Trophoblast cell (in vitro differentiated cells and primary cell): ENCODE measurements around the gene NDRG4. TPM values are rescaled to one million over a fixed set of nuclear protein-coding genes. Genes with fewer than 3 reads are reported as not detected.

Source experiments
- DNase-seq, 2 donors: peaks; one replicate each; pipeline ENCODE4 v3.0.0-alpha.2; 2016
- H2AFZ ChIP-seq: 2 replicates; pipeline ENCODE4 v1.6.1; 2013; ENCODE audit warnings: low read length, moderate library complexity, mild to moderate bottlenecking; ENCODE audit not compliant: insufficient read depth, poor library complexity
- H2AK5ac ChIP-seq: 2 replicates; pipeline ENCODE4 v1.6.1; 2013; ENCODE audit warnings: mild to moderate bottlenecking, low read length
- H2BK120ac ChIP-seq: 2 replicates; pipeline ENCODE4 v1.6.1; 2013; ENCODE audit warnings: low read length, mild to moderate bottlenecking, moderate library complexity; ENCODE audit not compliant: insufficient read depth, poor library complexity
- H2BK12ac ChIP-seq: 2 replicates; pipeline ENCODE4 v1.6.1; 2013; ENCODE audit warnings: mild to moderate bottlenecking, low read length, moderate library complexity
- H2BK5ac ChIP-seq: 2 replicates; pipeline ENCODE4 v1.6.1; 2013; ENCODE audit warnings: low read length, low read depth, moderate library complexity, mild to moderate bottlenecking; ENCODE audit not compliant: poor library complexity
- H3K14ac ChIP-seq: 2 replicates; pipeline ENCODE4 v1.6.1; 2013; ENCODE audit warnings: mild to moderate bottlenecking, low read length
- H3K18ac ChIP-seq: 2 replicates; pipeline ENCODE4 v1.6.1; 2013; ENCODE audit warnings: mild to moderate bottlenecking, low read length
- H3K23ac ChIP-seq: 2 replicates; pipeline ENCODE4 v1.6.1; 2013; ENCODE audit warnings: low read length
- H3K27ac ChIP-seq: 2 replicates; pipeline ENCODE4 v1.5.1; 2013; ENCODE audit warnings: low read depth, mild to moderate bottlenecking, inconsistent platforms, low read length, moderate library complexity
- H3K27me3 ChIP-seq: 2 replicates; pipeline ENCODE4 v1.6.1; 2013; ENCODE audit warnings: inconsistent platforms, mild to moderate bottlenecking, low read length, moderate library complexity; ENCODE audit not compliant: insufficient read depth
- H3K36me3 ChIP-seq, 2 experiments: 1 replicate in 1 of 2; 2 replicates in 1 of 2; pipeline ENCODE4 v1.6.1; 2013; ENCODE audit warnings: low read length in 2 of 2, mild to moderate bottlenecking in 2 of 2, moderate library complexity in 1 of 2; ENCODE audit not compliant: insufficient read depth in 2 of 2, control insufficient read depth in 1 of 2
- H3K4ac ChIP-seq: 2 replicates; pipeline ENCODE4 v1.6.1; 2013; ENCODE audit warnings: low read depth, mild to moderate bottlenecking, low read length, moderate library complexity
- H3K4me1 ChIP-seq, 2 experiments: 1 replicate in 1 of 2; 2 replicates in 1 of 2; pipeline ENCODE4 v1.6.1; 2013; ENCODE audit warnings: low read length in 2 of 2, mild to moderate bottlenecking in 2 of 2, moderate library complexity in 1 of 2; ENCODE audit not compliant: insufficient read depth in 2 of 2, control insufficient read depth in 1 of 2
- H3K4me2 ChIP-seq: 2 replicates; pipeline ENCODE4 v1.6.1; 2013; ENCODE audit warnings: inconsistent platforms, mild to moderate bottlenecking, low read length, moderate library complexity
- H3K4me3 ChIP-seq: 2 replicates; pipeline ENCODE4 v1.5.1; 2013; ENCODE audit warnings: mild to moderate bottlenecking, low read depth, low read length, inconsistent platforms
- H3K79me1 ChIP-seq: one replicate; pipeline ENCODE4 v1.6.1; 2013; ENCODE audit warnings: low read length
- H3K79me2 ChIP-seq: 2 replicates; pipeline ENCODE4 v1.6.1; 2013; ENCODE audit warnings: low read length, mild to moderate bottlenecking; ENCODE audit not compliant: control insufficient read depth, insufficient read depth, poor library complexity
- H3K9ac ChIP-seq: 2 replicates; pipeline ENCODE4 v1.6.1; 2013; ENCODE audit warnings: mild to moderate bottlenecking, low read length
- H3K9me3 ChIP-seq: 2 replicates; pipeline ENCODE4 v1.6.1; 2013; ENCODE audit warnings: low read depth, mild to moderate bottlenecking, control low read depth, inconsistent platforms, low read length; ENCODE audit not compliant: insufficient read depth
- H4K12ac ChIP-seq: 2 replicates; pipeline ENCODE4 v1.6.1; 2013; ENCODE audit warnings: low read depth, mild to moderate bottlenecking, low read length, moderate library complexity
- H4K8ac ChIP-seq: 2 replicates; pipeline ENCODE4 v1.6.1; 2013; ENCODE audit warnings: low read depth, mild to moderate bottlenecking, low read length, moderate library complexity
- H4K91ac ChIP-seq: one replicate; pipeline ENCODE4 v1.6.1; 2013; ENCODE audit warnings: low read depth, mild to moderate bottlenecking, low read length, moderate library complexity
- WGBS: extraction: QIAGEN DNeasy Blood & Tissue Kit; methylation state at CpG from one replicate; pipeline ENCODE4 v1.1.7; 2013; ENCODE audit warnings: missing lambda C conversion rate; ENCODE audit not compliant: insufficient read length, insufficient coverage; ENCODE audit errors: extremely low coverage; 5-methylcytosine and 5-hydroxymethylcytosine counted together
- polyA plus RNA-seq: library from polyadenylated mRNA; stranded (reverse); fragments of 200-250 nt; gene quantifications from 2 replicates; pipeline ENCODE4 v1.2.3, GENCODE V29; 2013

NDRG4 gene
- 7.0 and 7.3 TPM in 2 replicates for polyA plus RNA-seq

- Histone ChIP-seq H3K18ac (no peak within 1 kb of the TSS), H4K8ac (no peak within 1 kb of the TSS), H3K23ac (no peak within 1 kb of the TSS), H3K14ac (no peak within 1 kb of the TSS), H3K79me1 (peaks cover 3% of the 10 kb centered on the region), H2AFZ (peak within 1 kb of the TSS; percentile 32), H3K79me2 (no peaks in the 10 kb centered on the region), H2AK5ac (no peak within 1 kb of the TSS), H3K4ac (no peak within 1 kb of the TSS), H2BK12ac (no peak within 1 kb of the TSS), H2BK120ac (no peak within 1 kb of the TSS), H3K9me3 (peaks cover 3% of the 10 kb centered on the region), H4K12ac (no peak within 1 kb of the TSS), H3K27ac (no peak within 1 kb of the TSS), H4K91ac (no peak within 1 kb of the TSS), H3K4me2 (peak within 1 kb of the TSS; percentile 91), H3K36me3 (peaks cover 0 to 4% of the 10 kb centered on the region in 2 experiments), H3K4me3 (peak within 1 kb of the TSS; percentile 64), H3K9ac (peak within 1 kb of the TSS; percentile 34), H3K4me1 (peaks cover 7 to 16% of the 10 kb centered on the region in 2 experiments), H2BK5ac (no peak within 1 kb of the TSS), H3K27me3 (no peaks in the 10 kb centered on the region)
- DNase-seq, result peak in 1 of 2 donors; percentile 29
- WGBS, result no CpG with 5 or more reads among the region's 24 CpGs
These were observed at the start of gene NDRG4 for GRCh38 chr16:58499615-58500351. Gene NDRG4, plus strand, starts transcription at chr16:58500143. Its CDS starts 106 bp downstream, at chr16:58500249.

GRCh38 chr16:58450590-58450989 is 49.4 kb upstream of the NDRG4 start:
- Histone ChIP-seq H3K9ac (no peak overlapping the region), H4K12ac (no peak overlapping the region), H3K23ac (no peak overlapping the region), H3K27ac (no peak overlapping the region), H2BK5ac (no peak overlapping the region), H3K4ac (no peak overlapping the region), H3K4me1 (no peaks in the 10 kb centered on the region), H3K27me3 (no peaks in the 10 kb centered on the region), H3K18ac (no peak overlapping the region), H4K91ac (no peak overlapping the region), H2AK5ac (no peak overlapping the region), H3K9me3 (no peaks in the 10 kb centered on the region), H3K79me2 (no peaks in the 10 kb centered on the region), H3K4me3 (no peak overlapping the region), H2BK120ac (no peak overlapping the region), H2AFZ (no peak overlapping the region), H3K36me3 (no peaks in the 10 kb centered on the region), H3K79me1 (no peaks in the 10 kb centered on the region), H3K14ac (no peak overlapping the region), H4K8ac (no peak overlapping the region), H3K4me2 (no peak overlapping the region), H2BK12ac (no peak overlapping the region)
- no peak for DNase-seq
- WGBS, result no CpG with 5 or more reads among the region's 7 CpGs

GRCh38 chr16:58451265-58451689 is 48.7 kb upstream of the NDRG4 start:
- WGBS, result no CpG with 5 or more reads among the region's 3 CpGs
- no peaks in the 10 kb centered on the region for H3K9me3 ChIP-seq
- H2AK5ac ChIP-seq, result no peak overlapping the region

GRCh38 chr16:58451945-58452401 is 48.0 kb upstream of the NDRG4 start:
- Histone ChIP-seq H3K27ac (no peak overlapping the region), H3K79me1 (no peaks in the 10 kb centered on the region), H3K4me3 (no peak overlapping the region), H3K18ac (no peak overlapping the region), H3K14ac (no peak overlapping the region), H3K4me2 (no peak overlapping the region), H3K23ac (no peak overlapping the region), H3K27me3 (no peaks in the 10 kb centered on the region), H3K9me3 (no peaks in the 10 kb centered on the region), H3K79me2 (no peaks in the 10 kb centered on the region), H2BK12ac (no peak overlapping the region), H2AK5ac (no peak overlapping the region), H4K91ac (no peak overlapping the region), H3K36me3 (no peaks in the 10 kb centered on the region), H2BK5ac (no peak overlapping the region), H2BK120ac (no peak overlapping the region), H3K9ac (no peak overlapping the region), H3K4ac (no peak overlapping the region), H4K12ac (no peak overlapping the region), H4K8ac (no peak overlapping the region), H2AFZ (no peak overlapping the region), H3K4me1 (no peaks in the 10 kb centered on the region)
- no CpG with 5 or more reads among the region's 1 CpG for WGBS
- no peak for DNase-seq

More at GRCh38 chr16:58451265-58451689, 48.7 kb upstream of the NDRG4 start:
- Histone ChIP-seq H3K14ac (no peak overlapping the region), H3K18ac (no peak overlapping the region), H2BK12ac (no peak overlapping the region), H3K27me3 (no peaks in the 10 kb centered on the region), H2BK120ac (no peak overlapping the region), H4K12ac (no peak overlapping the region), H3K36me3 (no peaks in the 10 kb centered on the region), H3K4me1 (no peaks in the 10 kb centered on the region), H3K9ac (no peak overlapping the region), H4K91ac (no peak overlapping the region), H3K27ac (no peak overlapping the region), H3K4me2 (no peak overlapping the region), H3K79me2 (no peaks in the 10 kb centered on the region), H3K4ac (no peak overlapping the region), H3K23ac (no peak overlapping the region), H2BK5ac (no peak overlapping the region), H4K8ac (no peak overlapping the region), H3K4me3 (no peak overlapping the region), H3K79me1 (no peaks in the 10 kb centered on the region), H2AFZ (no peak overlapping the region)
- no peak for DNase-seq
